Kasumi-1 (cell line): Measurements from ENCODE around the gene SLC35A2.
"Not testable (repeated sequence)": the region's sequence is repeated elsewhere in the genome, so short reads cannot be mapped to it uniquely, and the experiment has no call there.

Source experiments
- DNase-seq, 2 experiments: peaks; one replicate each; lab custom pipeline; 2025; lab: John Stamatoyannopoulos, UW

The SLC35A2 gene

DNA sequence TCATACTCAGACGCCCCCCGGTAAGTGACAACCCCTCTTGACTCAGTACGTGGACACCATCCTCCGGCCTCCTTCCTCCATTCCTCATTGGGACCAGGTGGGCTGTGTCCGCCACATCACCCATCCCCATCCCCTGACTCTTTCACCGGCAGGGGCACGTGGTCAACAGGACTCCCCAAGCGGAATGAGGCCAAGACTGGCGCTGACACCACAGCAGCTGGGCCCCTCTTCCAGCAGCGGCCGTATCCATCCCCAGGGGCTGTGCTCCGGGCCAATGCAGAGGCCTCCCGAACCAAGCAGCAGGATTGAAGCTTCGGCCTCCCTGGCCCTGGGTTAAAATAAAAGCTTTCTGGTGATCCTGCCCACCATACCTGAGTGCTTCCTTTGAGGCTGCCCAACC is 8.7 kb downstream of the SLC35A2 start:
- DNase-seq = no peak

DNA sequence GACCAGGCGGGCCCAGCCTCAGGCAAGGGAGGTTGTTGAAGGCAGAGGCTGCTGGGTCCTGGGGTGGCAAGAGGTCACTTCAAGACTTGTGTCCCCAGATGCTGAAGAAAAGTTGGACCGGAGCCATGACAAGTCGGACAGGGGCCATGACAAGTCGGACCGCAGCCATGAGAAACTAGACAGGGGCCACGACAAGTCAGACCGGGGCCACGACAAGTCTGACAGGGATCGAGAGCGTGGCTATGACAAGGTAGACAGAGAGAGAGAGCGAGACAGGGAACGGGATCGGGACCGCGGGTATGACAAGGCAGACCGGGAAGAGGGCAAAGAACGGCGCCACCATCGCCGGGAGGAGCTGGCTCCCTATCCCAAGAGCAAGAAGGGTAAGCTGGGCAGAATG is 9.3 kb downstream of the SLC35A2 start:
- no peak for DNase-seq

DNA sequence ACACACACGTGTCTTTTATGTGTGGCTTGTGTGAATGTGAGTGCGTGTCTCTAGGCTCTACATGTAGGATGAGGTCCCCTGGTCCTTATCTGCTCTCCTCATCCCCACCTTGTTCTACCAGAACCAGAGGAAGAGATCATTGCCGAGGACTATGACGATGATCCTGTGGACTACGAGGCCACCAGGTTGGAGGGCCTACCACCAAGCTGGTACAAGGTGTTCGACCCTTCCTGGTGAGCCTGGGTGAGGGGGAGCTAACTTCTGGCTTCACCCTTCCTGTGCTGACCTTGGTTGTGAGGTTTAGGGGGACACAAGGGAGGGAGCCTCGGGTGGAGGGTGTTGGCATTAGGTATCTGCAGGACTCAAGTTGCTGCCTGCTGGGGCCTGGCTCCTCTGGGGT is 10.4 kb downstream of the SLC35A2 start:
- DNase-seq = no peak

DNA sequence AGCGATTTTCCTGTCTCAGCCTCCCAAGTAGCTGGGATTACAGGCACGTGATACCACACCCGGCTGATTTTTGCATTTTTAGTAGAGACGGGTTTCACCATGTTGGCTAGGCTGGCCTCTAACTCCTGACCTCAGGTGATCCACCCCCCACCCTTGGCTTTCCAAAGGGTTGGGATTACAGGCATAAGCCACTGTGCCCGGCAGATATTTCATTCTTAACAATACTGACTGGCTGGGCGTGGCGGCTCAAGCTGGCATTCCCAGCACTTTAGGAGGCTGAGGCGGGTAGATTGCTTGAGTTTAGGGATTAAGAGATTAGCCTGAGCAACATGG is 12.4 kb downstream of the SLC35A2 start:
- DNase-seq = no peak

DNA sequence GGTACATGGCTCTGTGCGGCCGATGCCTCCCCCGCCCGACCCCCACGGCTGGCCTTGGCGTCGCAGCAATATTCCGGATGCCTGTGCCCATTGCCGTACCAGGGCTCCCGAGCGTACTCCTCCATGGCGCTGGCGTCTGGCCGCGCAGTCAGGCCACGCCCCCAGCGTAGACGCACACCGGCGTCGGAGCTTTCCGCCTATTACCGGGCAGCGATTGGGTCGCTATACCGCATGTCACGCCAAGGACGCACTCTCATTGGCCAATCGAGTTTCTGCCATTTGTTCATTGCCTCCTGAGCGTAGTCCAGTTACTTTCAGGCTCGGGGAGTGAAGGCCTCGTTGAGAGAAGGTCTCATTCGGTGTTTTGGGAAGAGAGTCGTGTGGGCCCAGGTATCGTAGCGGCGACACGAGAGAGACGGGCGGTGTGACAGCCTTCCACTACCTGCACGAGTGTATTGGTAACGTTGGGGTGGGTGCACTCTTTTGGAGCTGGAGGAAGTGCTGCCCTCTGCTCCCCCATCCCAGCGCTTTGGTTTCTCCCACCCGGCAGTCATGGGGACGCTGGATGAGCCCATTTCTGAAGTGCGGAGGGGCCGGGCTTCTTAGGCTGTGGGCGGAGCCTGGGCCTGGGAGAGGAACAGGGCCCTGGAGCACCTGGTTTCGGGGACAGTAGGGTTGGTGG is 13.7 kb downstream of the SLC35A2 start, which contains the start of the genes PQBP1 and TIMM17B:
Gene PQBP1, plus strand, starts transcription at position 306 of the 682 bp plus-strand sequence. CDS start 580 bp downstream, outside the sequence.
Gene TIMM17B, minus strand, starts transcription at position 144 of the 682 bp plus-strand sequence. Its CDS starts 19 bp downstream, at position 125.
- DNase-seq = peak; percentile 85 to 94

DNA sequence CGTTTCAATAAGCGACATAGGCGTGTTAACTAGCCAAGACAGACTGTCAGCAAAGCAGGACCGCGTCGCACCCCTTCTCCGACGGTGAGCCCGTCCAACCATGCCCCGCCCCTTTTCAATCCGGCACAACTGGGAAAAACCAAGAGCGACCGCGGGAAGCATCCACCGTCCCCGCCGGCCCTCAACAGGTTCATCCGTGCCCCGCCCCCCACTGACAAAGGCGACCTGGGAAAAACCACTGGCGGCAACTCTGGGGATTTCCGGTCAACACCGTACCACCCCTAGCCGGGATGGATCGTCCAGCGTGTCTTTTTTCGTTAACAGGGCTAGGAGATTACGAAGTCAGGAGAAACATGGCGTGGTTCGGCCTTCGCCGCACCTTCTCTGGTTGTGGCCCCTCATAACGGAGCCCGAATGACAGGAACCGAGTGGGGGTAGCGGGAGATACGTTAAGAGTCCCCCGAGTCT is 14.3 kb downstream of the SLC35A2 start:
- peak; percentile 43 to 52 for DNase-seq

DNA sequence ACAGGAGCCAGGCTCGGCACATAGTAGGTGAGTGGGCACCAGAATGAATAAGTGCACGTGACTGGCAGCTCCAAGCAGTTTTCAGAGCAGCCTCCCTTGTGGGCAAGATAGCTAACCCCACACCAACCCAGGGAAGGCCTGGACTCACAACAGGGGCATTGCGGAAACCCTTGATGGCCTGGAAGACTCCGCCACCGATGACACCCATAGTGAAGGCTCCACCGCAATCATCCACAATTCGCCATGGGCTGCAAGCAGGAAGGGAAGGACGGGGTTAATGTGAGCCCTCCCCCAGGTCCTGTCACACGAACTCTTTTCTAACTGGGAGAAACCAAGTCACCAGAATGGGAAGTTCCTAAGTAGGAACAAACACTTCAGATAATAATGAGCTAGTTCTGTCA is 14.8 kb downstream of the SLC35A2 start:
- peak in 1 of 2 experiments; percentile 3 for DNase-seq

DNA sequence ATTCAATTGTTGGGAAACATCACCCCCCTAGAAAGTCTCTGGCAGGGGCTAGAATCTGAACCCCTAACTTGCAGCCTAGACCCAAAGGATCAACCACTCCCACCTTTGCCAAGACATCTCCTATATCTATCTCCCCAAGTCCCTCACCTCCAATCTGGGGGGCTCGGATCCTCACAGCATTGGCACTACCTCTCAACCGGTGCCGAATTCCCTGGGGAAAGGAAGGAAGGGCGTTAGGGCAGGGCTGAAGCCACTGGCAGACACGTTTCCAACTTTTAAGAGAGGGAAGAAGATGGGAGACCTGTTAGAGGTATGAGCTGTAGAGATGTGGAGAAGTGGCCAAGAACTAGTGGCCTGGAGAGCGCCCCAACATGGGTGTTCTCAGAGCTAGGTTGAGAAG is 16.6 kb downstream of the SLC35A2 start:
- no peak for DNase-seq

DNA sequence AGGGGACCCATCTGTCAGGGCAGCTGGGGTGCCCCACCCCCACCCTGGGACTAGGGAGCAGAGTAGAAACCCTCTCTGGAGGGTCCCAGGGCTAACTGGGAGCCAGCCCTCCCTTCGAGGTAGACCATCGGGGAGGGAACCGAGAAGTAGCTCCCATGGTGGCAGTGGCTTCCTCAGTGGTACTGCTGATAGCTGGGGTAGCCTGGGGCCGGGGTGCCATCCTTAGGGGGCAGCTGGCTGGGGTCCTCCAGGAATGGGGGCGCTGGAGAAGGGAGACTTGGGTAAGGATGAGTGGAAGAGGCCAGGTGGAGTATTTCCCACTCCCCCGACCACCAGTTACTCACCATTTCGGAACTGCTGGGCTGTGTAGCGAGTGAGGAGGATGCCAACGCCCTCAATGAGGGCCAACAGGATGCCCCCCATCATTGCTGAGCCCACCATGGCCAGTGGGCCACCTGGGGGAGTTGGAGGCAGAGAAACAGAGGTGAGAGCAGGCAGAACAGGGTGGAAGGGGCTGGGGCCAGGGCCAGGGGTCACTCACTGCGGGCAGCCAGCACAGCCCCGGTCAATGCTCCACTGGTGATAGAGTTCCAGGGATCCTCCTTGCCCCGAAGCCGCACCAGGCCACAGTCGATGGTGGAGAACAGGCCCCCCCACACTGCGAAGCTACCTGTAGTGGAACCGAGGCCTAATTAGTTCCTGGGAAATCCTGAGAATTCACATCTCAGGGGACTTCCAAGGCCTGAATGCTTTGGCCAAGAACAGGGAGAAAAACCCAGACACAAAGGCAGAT is 17.7 kb downstream of the SLC35A2 start:
- DNase-seq = no peak

DNA sequence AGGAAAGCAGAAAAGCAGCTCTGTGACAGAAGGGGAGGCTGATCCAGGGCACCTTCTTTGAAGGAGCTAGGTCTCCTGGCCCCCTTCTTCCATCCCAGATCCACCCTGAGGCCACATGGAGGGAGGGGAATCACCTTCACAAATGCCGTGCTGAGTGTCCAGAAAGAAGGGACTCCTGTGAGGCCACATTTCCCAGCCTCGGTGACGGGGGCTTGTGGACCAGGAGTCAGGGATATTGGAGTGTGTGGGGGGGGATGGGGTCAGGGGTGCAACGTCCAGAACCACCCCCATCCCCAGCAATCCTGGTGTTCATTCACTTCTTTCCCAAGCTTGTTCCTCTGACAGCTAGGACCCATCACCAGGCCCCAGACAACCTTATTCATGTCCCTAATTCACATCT is 18.6 kb downstream of the SLC35A2 start:
- DNase-seq = no peak

DNA sequence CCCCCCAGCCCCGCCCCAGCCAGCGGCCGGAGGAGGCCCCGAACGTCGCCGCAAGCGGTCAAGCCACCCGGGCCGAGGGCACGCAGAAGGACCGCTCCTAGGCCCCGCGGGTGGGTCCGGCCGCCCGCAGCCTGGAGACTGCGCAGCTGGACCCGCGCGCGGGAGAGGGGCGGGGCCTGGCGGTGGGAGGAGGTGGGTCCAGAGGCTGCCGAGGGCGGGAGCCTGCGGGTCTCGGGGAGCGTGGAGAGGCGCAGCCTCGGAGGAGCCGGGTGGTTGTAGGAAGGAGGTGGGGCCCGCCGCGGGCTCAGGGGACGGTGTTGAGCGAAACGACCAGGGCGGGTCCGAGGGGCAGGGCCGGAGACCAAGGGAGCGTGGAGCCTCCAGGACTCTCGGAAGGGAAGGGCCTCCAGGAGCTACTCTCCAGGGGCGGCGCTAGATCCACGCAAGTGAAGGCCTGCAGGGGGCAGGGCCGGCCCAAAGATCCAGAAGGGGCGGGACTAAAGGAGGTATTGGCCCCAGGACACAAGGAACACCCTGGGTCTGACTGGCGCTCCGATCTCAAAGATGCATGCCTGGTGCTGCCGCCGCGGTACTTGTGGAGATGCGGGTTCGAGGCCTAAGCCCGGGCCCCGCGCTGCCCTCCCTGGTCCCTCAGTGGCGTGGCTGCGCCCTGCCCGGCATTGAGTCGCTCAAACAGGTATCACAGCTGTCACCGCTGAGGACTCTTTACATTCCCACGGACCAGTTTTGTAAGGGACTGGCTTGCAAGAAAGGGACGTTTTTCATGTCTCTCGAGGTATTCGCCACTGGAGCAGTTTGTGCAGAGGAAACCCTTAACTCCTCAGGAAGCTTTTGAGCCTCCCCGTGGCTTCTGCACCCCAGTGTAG is 19.8 kb downstream of the SLC35A2 start:
- peak; percentile 74 to 83 for DNase-seq

DNA sequence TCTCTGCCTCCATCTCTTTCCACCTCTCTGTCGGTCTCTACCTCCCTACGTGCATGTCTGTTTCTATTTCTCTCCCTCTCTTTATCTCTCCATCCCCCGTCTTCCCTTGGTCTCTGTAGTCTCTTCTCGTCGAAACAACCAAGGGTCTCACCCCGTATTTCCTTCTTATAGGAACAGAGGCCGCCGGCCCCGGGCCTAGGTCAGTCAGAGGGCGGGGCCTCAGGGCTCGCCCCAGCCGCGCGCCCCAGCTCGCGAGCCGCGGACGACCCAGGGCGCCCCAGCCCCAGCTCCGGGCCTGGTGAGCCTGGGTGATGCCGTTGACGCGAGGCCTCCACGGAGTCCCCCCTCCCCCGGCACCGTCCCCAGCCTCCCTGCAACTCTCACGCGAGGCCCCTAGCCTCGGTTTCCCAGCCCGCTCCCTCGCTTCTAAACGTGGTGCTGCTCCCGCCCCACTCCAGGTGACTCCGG is 20.5 kb downstream of the SLC35A2 start:
- DNase-seq = peak in 1 of 2 experiments; percentile 5

DNA sequence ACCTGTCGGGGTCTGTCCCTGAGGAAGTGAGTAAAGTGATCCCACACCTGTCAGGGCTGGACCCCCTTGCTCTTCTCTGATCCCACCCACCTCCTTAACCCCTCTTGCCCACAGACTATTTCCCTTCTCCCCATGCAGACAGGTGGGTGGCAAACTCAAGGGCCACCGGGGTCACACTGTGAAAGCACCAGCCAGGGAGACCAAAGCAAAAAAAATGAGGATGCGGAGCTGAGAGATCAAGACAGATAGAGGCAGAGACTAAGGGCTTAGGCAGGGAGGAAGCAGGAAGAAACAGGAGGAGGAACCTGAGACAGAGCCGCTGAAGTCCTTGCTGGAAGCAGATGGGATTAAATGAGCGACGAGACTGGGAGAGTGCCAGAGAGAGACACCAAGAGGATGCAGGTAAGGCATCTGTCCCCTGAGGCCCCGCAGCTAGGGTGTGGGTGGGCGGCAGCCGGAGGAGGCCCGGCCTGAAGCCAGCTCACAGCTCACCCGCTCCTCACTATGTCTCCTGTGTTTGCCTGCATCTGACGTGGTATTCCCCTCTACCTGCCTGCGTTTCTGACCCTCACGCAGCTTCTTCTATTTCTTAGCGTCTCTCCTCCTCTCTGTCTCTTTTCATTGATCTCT is 21.0 kb downstream of the SLC35A2 start:
- DNase-seq = no peak

DNA sequence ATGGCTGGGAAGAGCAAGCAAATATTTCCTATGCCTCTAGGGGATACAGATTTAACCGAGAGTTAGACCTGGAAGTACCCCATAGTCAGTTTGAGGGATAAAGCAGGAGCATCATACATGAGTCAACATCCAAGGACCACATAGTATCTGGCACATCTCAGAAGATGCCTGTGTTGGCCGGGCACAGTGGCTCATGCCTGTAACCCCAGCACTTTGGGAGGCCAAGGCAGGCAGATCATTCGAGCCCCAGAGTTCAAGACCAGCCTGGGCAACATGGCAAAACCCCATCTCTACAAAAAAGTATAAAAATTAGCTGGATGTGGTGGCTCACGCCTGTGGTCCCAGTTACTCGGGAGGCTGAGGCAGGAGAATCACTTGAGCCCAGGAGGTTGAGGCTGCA is 24.9 kb downstream of the SLC35A2 start:
- not testable (repeated sequence) for DNase-seq

DNA sequence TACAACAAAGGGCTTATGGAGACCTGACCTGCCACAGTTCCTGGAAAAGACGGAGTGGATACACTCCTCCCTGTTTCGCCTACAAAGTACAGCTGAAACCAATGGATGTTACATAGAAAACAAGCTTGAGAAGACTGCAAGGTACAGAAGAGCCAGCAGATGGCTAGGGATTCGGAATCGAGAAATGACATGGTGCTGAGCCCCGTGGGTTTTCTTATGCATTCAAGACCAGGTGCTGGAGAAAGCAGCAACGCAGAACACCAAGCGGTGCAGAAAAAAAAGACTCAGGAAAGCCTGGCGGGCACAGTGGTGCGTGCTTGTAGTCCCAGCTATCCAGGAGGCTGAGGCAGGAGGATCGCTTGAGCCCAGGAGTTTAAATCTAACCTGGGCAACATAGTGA is 27.7 kb downstream of the SLC35A2 start:
- no peak for DNase-seq

DNA sequence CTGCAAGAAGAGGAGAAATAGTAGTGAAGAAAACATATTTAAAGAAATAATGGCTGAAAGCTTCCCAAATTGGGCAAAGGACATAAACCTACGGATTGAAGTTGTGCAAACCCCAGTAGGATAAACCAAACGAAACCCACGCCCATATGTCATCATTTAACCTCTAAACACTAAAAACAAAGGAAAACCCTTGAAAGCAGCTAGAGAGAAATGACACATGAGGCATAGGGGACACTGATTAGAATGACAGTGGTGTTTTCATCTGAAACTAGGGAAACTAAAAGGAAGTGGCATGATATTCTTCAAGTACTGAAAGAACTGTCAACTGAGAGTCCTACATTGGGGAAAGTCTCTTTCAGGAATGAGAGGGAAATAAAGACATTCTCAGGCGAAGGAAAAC is 34.5 kb downstream of the SLC35A2 start:
- not testable (repeated sequence) for DNase-seq

DNA sequence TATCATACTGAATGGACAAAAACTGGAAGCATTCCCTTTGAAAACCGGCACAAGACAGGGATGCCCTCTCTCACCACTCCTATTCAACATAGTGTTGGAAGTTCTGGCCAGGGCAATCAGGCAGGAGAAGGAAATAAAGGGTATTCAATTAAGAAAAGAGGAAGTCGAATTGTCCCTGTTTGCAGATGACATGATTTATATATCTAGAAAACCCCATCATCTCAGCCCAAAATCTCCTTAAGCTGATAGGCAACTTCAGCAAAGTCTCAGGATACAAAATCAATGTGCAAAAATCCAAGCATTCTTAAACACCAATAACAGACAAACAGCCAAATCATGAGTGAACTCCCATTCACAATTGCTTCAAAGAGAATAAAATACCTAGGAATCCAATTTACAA is 39.4 kb downstream of the SLC35A2 start:
- DNase-seq = not testable (repeated sequence)

DNA sequence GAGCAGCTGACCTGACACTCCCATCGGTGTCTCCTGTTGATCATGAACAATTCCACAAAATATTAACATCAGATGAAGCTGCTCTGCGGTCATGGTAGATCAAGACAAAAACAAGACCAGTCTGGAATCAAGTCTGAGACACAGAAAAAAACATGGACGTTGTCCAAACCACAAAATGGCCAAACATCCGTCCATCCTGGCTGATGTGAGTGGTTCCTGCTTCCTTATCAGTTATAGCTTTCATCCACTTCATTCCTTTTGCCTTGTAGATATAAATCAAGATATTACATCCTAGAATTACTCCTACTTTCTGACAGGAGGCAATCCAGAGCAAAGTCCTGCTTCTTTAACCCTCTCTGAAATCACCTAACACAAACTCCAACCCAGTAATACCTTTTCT is 47.2 kb downstream of the SLC35A2 start:
- DNase-seq = no peak

DNA sequence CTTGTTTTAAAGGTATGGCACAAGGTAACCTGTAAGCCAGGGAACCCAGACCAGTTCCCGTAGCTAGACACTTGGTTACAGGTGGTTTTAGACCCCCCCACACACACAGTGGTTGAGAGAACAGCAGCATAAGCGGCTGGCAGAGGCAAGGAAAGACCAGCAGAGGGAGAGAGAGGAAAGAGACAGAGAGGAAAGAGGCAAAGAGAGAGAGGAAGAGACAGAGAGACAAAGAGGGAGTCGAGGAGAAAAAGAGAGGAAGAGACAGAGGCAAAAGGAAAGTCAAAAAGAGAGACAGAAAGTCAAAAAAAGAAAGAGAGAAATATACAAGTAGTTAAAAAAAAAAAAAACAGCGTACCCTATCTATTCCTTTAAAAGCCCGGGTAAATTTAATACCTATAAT is 56.5 kb downstream of the SLC35A2 start:
- peak; percentile 7 to 23 for DNase-seq

DNA sequence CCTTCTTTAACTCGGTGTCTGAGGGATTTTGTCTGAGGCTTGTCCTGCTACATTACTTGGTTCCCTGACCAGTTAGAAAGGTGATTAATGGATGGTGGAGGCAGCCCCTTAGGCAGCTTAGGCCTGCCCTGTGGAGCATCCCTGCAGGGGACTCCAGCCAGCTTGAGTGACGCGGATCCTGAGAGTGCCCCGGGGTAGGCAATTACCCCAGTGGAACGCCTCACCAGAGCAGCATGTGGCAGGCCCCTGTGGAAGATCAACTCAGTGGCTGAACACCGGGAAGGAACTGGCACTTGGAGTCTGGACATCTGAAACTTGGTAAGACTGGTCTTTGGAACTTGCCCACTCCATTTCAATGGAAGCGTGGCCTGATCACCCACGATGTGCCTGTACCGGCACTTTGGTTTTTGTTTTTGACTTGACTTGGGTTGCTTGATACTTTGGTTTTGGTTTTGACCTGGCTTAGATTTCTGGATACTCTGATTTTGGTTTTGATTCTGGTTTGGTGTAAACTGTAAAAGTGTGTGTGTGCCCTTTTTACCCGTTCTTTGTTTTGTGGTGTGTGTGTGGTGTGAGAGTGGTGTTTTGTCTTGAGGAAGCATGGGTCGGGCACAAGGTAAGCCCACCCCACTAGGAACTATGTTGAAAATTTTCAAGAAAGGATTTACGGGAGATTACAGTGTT is 57.2 kb downstream of the SLC35A2 start:
- not testable (repeated sequence) for DNase-seq

DNA sequence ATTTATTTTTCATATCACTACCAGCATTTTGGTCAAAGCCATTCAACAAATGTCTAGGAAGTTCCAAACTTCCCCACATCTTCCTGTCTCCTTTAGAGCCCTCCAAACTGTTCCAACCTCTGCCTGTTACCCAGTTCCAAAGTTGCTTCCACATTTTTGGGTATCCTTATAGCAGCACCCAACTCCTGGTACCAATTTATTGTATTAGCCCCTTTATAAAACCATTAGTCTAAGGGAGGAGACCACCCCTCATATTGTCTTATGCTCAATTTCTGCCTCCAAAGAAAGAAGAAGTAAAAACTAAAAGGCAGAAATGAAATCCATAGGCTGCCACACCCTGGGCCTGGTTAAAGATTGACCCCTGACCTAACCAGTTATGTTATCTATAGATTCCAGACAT is 58.0 kb downstream of the SLC35A2 start:
- DNase-seq = not testable (repeated sequence)
